Fibroblast of lung (primary cell): Measurements from ENCODE around the gene OTUD7B. TPM values are rescaled to one million over a fixed set of nuclear protein-coding genes. Genes with fewer than 3 reads are reported as not detected.
A peak's percentile ranks its signal among the peaks of the same experiment; 100 is the strongest.

Source experiments
- DNase-seq, 2 donors: peaks; one replicate each; pipeline versions ENCODE4 v3.0.0 to v3.0.0-alpha.2; 2010; ENCODE audit warnings: low read depth in 2 of 2
- H2AFZ ChIP-seq: 2 replicates; pipeline ENCODE4 v1.5.1; 2012; ENCODE audit warnings: low read length, control low read depth, inconsistent platforms
- H3K27ac ChIP-seq: 2 replicates; pipeline ENCODE4 v1.5.1; 2011; ENCODE audit warnings: low read length, control low read depth; ENCODE audit not compliant: insufficient read depth
- H3K27me3 ChIP-seq: 2 replicates; pipeline ENCODE4 v1.5.1; 2011; ENCODE audit warnings: mild to moderate bottlenecking, low read length; ENCODE audit not compliant: control insufficient read depth, insufficient read depth
- H3K36me3 ChIP-seq: 2 replicates; pipeline ENCODE4 v1.5.1; 2011; ENCODE audit warnings: low read length; ENCODE audit not compliant: control insufficient read depth, insufficient read depth
- H3K4me1 ChIP-seq: 2 replicates; pipeline ENCODE4 v1.5.1; 2011; ENCODE audit warnings: low read length; ENCODE audit not compliant: control insufficient read depth, insufficient read depth; ENCODE audit errors: extremely low read depth
- H3K4me2 ChIP-seq: 2 replicates; pipeline ENCODE4 v1.5.1; 2011; ENCODE audit warnings: low read length, control low read depth; ENCODE audit not compliant: insufficient read depth; ENCODE audit errors: extremely low read depth
- H3K4me3 ChIP-seq, 4 experiments: fragments of 200-600 bp in 1 of 4; sonication (generic) in 1 of 4; replicated peaks in 1 of 4; 2 replicates each; pipeline ENCODE4 v1.5.1; 2011 to 2016; ENCODE audit warnings: low read length in 4 of 4, low read depth in 3 of 4, mild to moderate bottlenecking in 3 of 4, control low read depth in 2 of 4, inconsistent platforms in 1 of 4, mixed read lengths in 1 of 4; ENCODE audit not compliant: insufficient read depth in 1 of 4; ENCODE audit errors: control extremely low read depth in 1 of 4
- H3K79me2 ChIP-seq: 2 replicates; pipeline ENCODE4 v1.5.1; 2012; ENCODE audit warnings: mild to moderate bottlenecking, low read length, inconsistent platforms; ENCODE audit not compliant: control insufficient read depth, insufficient read depth
- H3K9ac ChIP-seq: 2 replicates; pipeline ENCODE4 v1.5.1; 2011; ENCODE audit warnings: mild to moderate bottlenecking, low read length, control low read depth; ENCODE audit not compliant: insufficient read depth
- H3K9me3 ChIP-seq: 2 replicates; pipeline ENCODE4 v1.5.1; 2012; ENCODE audit warnings: low read depth, low read length; ENCODE audit not compliant: control insufficient read depth, insufficient read depth
- H4K20me1 ChIP-seq: 2 replicates; pipeline ENCODE4 v1.5.1; 2011; ENCODE audit warnings: low read length; ENCODE audit not compliant: control insufficient read depth, insufficient read depth; ENCODE audit errors: extremely low read depth
- CTCF ChIP-seq, 2 donors: IDR thresholded peaks in 1 of 2; conservative IDR thresholded peaks in 1 of 2; 1 replicate in 1 of 2; 2 replicates in 1 of 2; pipeline ENCODE4 v1.5.1; 2011 to 2012; ENCODE audit warnings: low read length in 2 of 2, control low read depth in 1 of 2, inconsistent platforms in 1 of 2, low read depth in 1 of 2, mild to moderate bottlenecking in 1 of 2
- EZH2 ChIP-seq: IDR thresholded peaks from 2 replicates; pipeline ENCODE4 v1.5.1; 2012; ENCODE audit warnings: low read length, control low read depth, mild to moderate bottlenecking; ENCODE audit errors: missing control alignments
- polyA plus RNA-seq, 2 donors: library from polyadenylated mRNA; depleted of rRNA in 1 of 2; stranded (reverse) in 1 of 2; unstranded in 1 of 2; fragments of >200 nt; gene quantifications; 2 replicates each; pipeline ENCODE4 v1.2.1, GENCODE V29; 2011 to 2012; ENCODE audit warnings: missing spikeins in 1 of 2
- total RNA-seq: library from RNA; depleted of rRNA; stranded (reverse); fragments of >200 nt; gene quantifications from 2 replicates; pipeline ENCODE4 v1.2.1, GENCODE V29; 2014

OTUD7B gene
- total and polyA plus RNA-seq, 2 donors (not counting 1 experiment from before 2014, with no cell fraction given): 10.1 to 17.3 TPM

- TF ChIP-seq EZH2: no peak
- no peak for TF ChIP-seq CTCF (conservative IDR thresholded peaks at IDR 0.05 in 1 of 2, IDR thresholded peaks at IDR 0.05 in 1 of 2; ENCODE audit: low read depth in 1 of 2, low read length in 2 of 2)
- H3K4me2 ChIP-seq: peak within 1 kb of the TSS; percentile 91
- peak within 1 kb of the TSS; percentile 86 for H2AFZ ChIP-seq
- peak within 1 kb of the TSS; percentile 49 for H3K27ac ChIP-seq
- H3K27me3 ChIP-seq: no peaks in the 10 kb centered on the region
- peaks cover 14% of the 10 kb centered on the region for H3K4me1 ChIP-seq
- peak within 1 kb of the TSS; percentile 51 for H3K9ac ChIP-seq
- no peaks in the 10 kb centered on the region for H3K9me3 ChIP-seq
- no peaks in the 10 kb centered on the region for H4K20me1 ChIP-seq
- peak within 1 kb of the TSS; percentile 72 to 80 (median 78) for H3K4me3 ChIP-seq
- no peaks in the 10 kb centered on the region for H3K36me3 ChIP-seq
- peak; percentile 44 to 52 for DNase-seq
- peaks cover 3% of the 10 kb centered on the region for H3K79me2 ChIP-seq
Measured at GRCh38 chr1:149936170-149936991, 74.1 kb downstream of the OTUD7B start, which contains the start of gene MTMR11. MTMR11 (minus strand) TSS chr1:149936879; CDS start chr1:149936647, 232 bp downstream.

DNA sequence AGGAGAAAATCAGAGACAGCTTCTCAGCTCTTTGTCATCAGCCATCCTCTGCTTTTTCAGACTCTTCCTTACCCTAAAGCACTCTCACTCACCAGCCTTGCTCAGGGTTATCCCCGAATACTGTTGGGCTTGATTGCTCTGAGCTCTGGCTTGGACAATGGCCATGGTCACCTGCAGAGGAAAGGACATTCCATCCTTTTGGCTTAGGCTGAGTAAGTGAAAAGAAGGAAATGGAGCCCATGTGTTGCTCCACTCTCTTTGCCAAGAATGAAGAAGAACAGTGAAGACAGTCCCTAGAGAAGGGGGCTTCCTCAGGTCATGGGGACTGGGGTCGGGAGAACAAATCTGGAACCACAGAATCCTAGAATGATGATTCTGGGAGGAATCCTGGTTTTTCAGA is 76.2 kb downstream of the OTUD7B start:
- Histone ChIP-seq H3K27me3 (no peaks in the 10 kb centered on the region), H3K4me1 (peaks cover 14% of the 10 kb centered on the region), H2AFZ (no peak overlapping the region), H3K4me3 (no peak overlapping the region), H3K27ac (no peak overlapping the region), H3K4me2 (no peak overlapping the region), H3K9ac (no peak overlapping the region), H3K36me3 (peaks cover 3% of the 10 kb centered on the region), H3K79me2 (peaks cover 3% of the 10 kb centered on the region), H3K9me3 (no peaks in the 10 kb centered on the region), H4K20me1 (no peaks in the 10 kb centered on the region)
- TF ChIP-seq EZH2 (no peak), CTCF (conservative IDR thresholded peaks at IDR 0.05 in 1 of 2, IDR thresholded peaks at IDR 0.05 in 1 of 2; ENCODE audit: low read depth in 1 of 2, low read length in 2 of 2) (no peak)
- no peak for DNase-seq

GRCh38 chr1:149933208-149933607 is 77.3 kb downstream of the OTUD7B start:
- H2AFZ ChIP-seq: no peak overlapping the region
- no peaks in the 10 kb centered on the region for H3K27me3 ChIP-seq
- no peaks in the 10 kb centered on the region for H3K9me3 ChIP-seq
- H3K4me1 ChIP-seq: peaks cover 16% of the 10 kb centered on the region
- DNase-seq: no peak
- H3K9ac ChIP-seq: no peak overlapping the region
- H3K4me2 ChIP-seq: no peak overlapping the region
- no peaks in the 10 kb centered on the region for H4K20me1 ChIP-seq
- TF ChIP-seq EZH2: no peak
- no peak for TF ChIP-seq CTCF (conservative IDR thresholded peaks at IDR 0.05 in 1 of 2, IDR thresholded peaks at IDR 0.05 in 1 of 2; ENCODE audit: low read depth in 1 of 2, low read length in 2 of 2)
- peaks cover 3% of the 10 kb centered on the region for H3K79me2 ChIP-seq
- no peak overlapping the region for H3K4me3 ChIP-seq
- H3K27ac ChIP-seq: no peak overlapping the region
- H3K36me3 ChIP-seq: peaks cover 3% of the 10 kb centered on the region
